H9 (cell line): Measurements from ENCODE around the gene THBS4. TPM values are rescaled to one million over a fixed set of nuclear protein-coding genes. Genes with fewer than 3 reads are reported as not detected.

Experiments used
- DNase-seq: peaks from one replicate; pipeline ENCODE4 v3.0.0-alpha.2; 2017
- H2AFZ ChIP-seq: one replicate; pipeline ENCODE4 v1.6.1; 2013; ENCODE audit warnings: mild to moderate bottlenecking, low read length, control low read depth, moderate library complexity
- H2AK5ac ChIP-seq: 2 replicates; pipeline ENCODE4 v1.6.1; 2013; ENCODE audit warnings: low read length, control low read depth, mixed read lengths; ENCODE audit not compliant: insufficient read length
- H2BK120ac ChIP-seq: one replicate; pipeline ENCODE4 v1.6.1; 2013; ENCODE audit warnings: low read depth, mild to moderate bottlenecking, low read length, control low read depth, inconsistent platforms; ENCODE audit not compliant: poor library complexity, severe bottlenecking
- H2BK12ac ChIP-seq: 2 replicates; pipeline ENCODE4 v1.6.1; 2013; ENCODE audit warnings: low read length, control low read depth, mixed read lengths, low read depth; ENCODE audit not compliant: insufficient read length
- H2BK15ac ChIP-seq: 2 replicates; pipeline ENCODE4 v1.6.1; 2013; ENCODE audit warnings: low read depth, low read length, control low read depth
- H2BK20ac ChIP-seq: one replicate; pipeline ENCODE4 v1.6.1; 2013; ENCODE audit warnings: low read depth, mild to moderate bottlenecking, low read length, control low read depth, inconsistent platforms; ENCODE audit not compliant: poor library complexity, severe bottlenecking
- H2BK5ac ChIP-seq: 2 replicates; pipeline ENCODE4 v1.6.1; 2013; ENCODE audit warnings: low read length, control low read depth, mixed read lengths; ENCODE audit not compliant: insufficient read length
- H3K14ac ChIP-seq: 2 replicates; pipeline ENCODE4 v1.6.1; 2013; ENCODE audit warnings: low read length, control low read depth; ENCODE audit not compliant: insufficient read depth
- H3K18ac ChIP-seq: 2 replicates; pipeline ENCODE4 v1.6.1; 2013; ENCODE audit warnings: low read depth, mild to moderate bottlenecking, mixed read lengths, low read length, control low read depth; ENCODE audit not compliant: insufficient read length
- H3K23ac ChIP-seq: 2 replicates; pipeline ENCODE4 v1.6.1; 2013; ENCODE audit warnings: low read length, control low read depth, mixed read lengths, low read depth; ENCODE audit not compliant: insufficient read length
- H3K23me2 ChIP-seq: 2 replicates; pipeline ENCODE4 v1.6.1; 2013; ENCODE audit warnings: low read depth, mild to moderate bottlenecking, mixed read lengths, low read length, control low read depth; ENCODE audit not compliant: insufficient read length, poor library complexity, severe bottlenecking
- H3K27ac ChIP-seq: 2 replicates; pipeline ENCODE4 v1.5.1; 2013; ENCODE audit warnings: low read length, control low read depth, mixed read lengths, low read depth; ENCODE audit not compliant: insufficient read length
- H3K27me3 ChIP-seq: 2 replicates; pipeline ENCODE4 v1.6.1; 2013; ENCODE audit warnings: low read length, control low read depth, inconsistent platforms; ENCODE audit not compliant: insufficient read depth
- H3K4ac ChIP-seq: 2 replicates; pipeline ENCODE4 v1.6.1; 2013; ENCODE audit warnings: low read depth, mild to moderate bottlenecking, control low read depth, inconsistent platforms, low read length, moderate library complexity
- H3K4me1 ChIP-seq: 2 replicates; pipeline ENCODE4 v1.6.1; 2013; ENCODE audit warnings: low read length, control low read depth, inconsistent platforms; ENCODE audit not compliant: insufficient read depth
- H3K4me2 ChIP-seq: 2 replicates; pipeline ENCODE4 v1.6.1; 2013; ENCODE audit warnings: low read length, control low read depth, mixed read lengths; ENCODE audit not compliant: insufficient read length, insufficient read depth
- H3K56ac ChIP-seq: 2 replicates; pipeline ENCODE4 v1.6.1; 2013; ENCODE audit warnings: low read depth, mild to moderate bottlenecking, mixed read lengths, low read length, control low read depth; ENCODE audit not compliant: insufficient read length
- H3K79me1 ChIP-seq: 2 replicates; pipeline ENCODE4 v1.6.1; 2013; ENCODE audit warnings: low read depth, mild to moderate bottlenecking, moderate library complexity, low read length, control low read depth, inconsistent platforms; ENCODE audit not compliant: insufficient read depth, poor library complexity, severe bottlenecking
- H3K79me2 ChIP-seq: 2 replicates; pipeline ENCODE4 v1.6.1; 2013; ENCODE audit warnings: low read length, control low read depth, inconsistent platforms; ENCODE audit not compliant: insufficient read depth
- H3K9ac ChIP-seq: 2 replicates; pipeline ENCODE4 v1.6.1; 2013; ENCODE audit warnings: low read length, control low read depth, mixed read lengths; ENCODE audit not compliant: insufficient read length; ENCODE audit errors: extremely low read depth
- H3K9me3 ChIP-seq: one replicate; pipeline ENCODE4 v1.6.1; 2013; ENCODE audit warnings: low read depth, low read length, inconsistent platforms; ENCODE audit not compliant: control insufficient read depth
- H3T11ph ChIP-seq: one replicate; pipeline ENCODE4 v1.6.1; 2013; ENCODE audit warnings: mild to moderate bottlenecking, low read length, control low read depth, inconsistent platforms
- H4K20me1 ChIP-seq: one replicate; pipeline ENCODE4 v1.6.1; 2013; ENCODE audit not compliant: control insufficient read depth, insufficient read length, insufficient read depth
- H4K5ac ChIP-seq: 2 replicates; pipeline ENCODE4 v1.6.1; 2013; ENCODE audit warnings: low read depth, mild to moderate bottlenecking, mixed read lengths, low read length, control low read depth; ENCODE audit not compliant: insufficient read length
- H4K8ac ChIP-seq: replicated peaks from 2 replicates; pipeline ENCODE4 v1.6.1; 2013; ENCODE audit warnings: low read length, control low read depth, mixed read lengths, low read depth; ENCODE audit not compliant: insufficient read length
- H4K91ac ChIP-seq: 2 replicates; pipeline ENCODE4 v1.6.1; 2013; ENCODE audit warnings: low read depth, mild to moderate bottlenecking, moderate library complexity, mixed read lengths, low read length, control low read depth; ENCODE audit not compliant: insufficient read length
- H3K27ac Mint-ChIP-seq, 3 experiments: 2 replicates in 2 of 3; 3 replicates in 1 of 3; pipeline ENCODE4 v1.8.0; 2020 to 2021; ENCODE audit warnings: mixed read lengths in 3 of 3, mild to moderate bottlenecking in 1 of 3, moderate library complexity in 1 of 3
- H3K27me3 Mint-ChIP-seq: 2 replicates; pipeline ENCODE4 v1.8.0; 2021; ENCODE audit warnings: low read depth, mild to moderate bottlenecking, moderate library complexity, mixed read lengths
- H3K36me3 Mint-ChIP-seq, 3 experiments: 2 replicates in 2 of 3; 3 replicates in 1 of 3; pipeline ENCODE4 v1.8.0; 2020 to 2021; ENCODE audit warnings: low read depth in 3 of 3, mixed read lengths in 3 of 3; ENCODE audit not compliant: insufficient read depth in 1 of 3
- H3K4me1 Mint-ChIP-seq, 2 experiments: 2 replicates each; pipeline ENCODE4 v1.8.0; 2020; ENCODE audit warnings: mixed read lengths in 2 of 2
- H3K4me3 Mint-ChIP-seq, 2 experiments: 2 replicates in 1 of 2; 3 replicates in 1 of 2; pipeline ENCODE4 v1.8.0; 2020 to 2021; ENCODE audit warnings: mild to moderate bottlenecking in 2 of 2, mixed read lengths in 2 of 2, moderate library complexity in 1 of 2
- H3K9me3 Mint-ChIP-seq, 2 experiments: 2 replicates in 1 of 2; 3 replicates in 1 of 2; pipeline ENCODE4 v1.8.0; 2020; ENCODE audit warnings: mild to moderate bottlenecking in 2 of 2, mixed read lengths in 2 of 2, moderate library complexity in 1 of 2
- CTCF ChIP-seq: fragments of 200-600 bp; sonication (generic); conservative IDR thresholded peaks from 3 replicates; pipeline ENCODE4 v1.8.0; 2021; ENCODE audit warnings: antibody characterized with exemption, mild to moderate bottlenecking
- WGBS: extraction: QIAGEN DNeasy Blood & Tissue Kit; methylation state at CpG from one replicate; pipeline ENCODE4 v1.1.7; 2013; ENCODE audit warnings: missing lambda C conversion rate, low lambda C conversion rate, mixed read lengths; ENCODE audit not compliant: insufficient read length; ENCODE audit errors: extremely low coverage; 5-methylcytosine and 5-hydroxymethylcytosine counted together
- total RNA-seq: library from RNA; stranded (reverse); gene quantifications from 2 replicates; pipeline ENCODE4 v1.2.1, GENCODE V29; 2021

THBS4 gene
- total RNA-seq, 1 experiment from 2014 or later = 19.0 TPM

GRCh38 chr5:80002677-80003076 lies 32.5 kb upstream of the THBS4 start:
- WGBS = no CpG with 5 or more reads among the region's 1 CpG
- Histone ChIP-seq H3K23ac (no peak overlapping the region), H3K9me3 (no peaks in the 10 kb centered on the region), H3K14ac (no peak overlapping the region), H2BK5ac (no peak overlapping the region), H3K23me2 (no peaks in the 10 kb centered on the region), H2AK5ac (no peak overlapping the region), H3K9ac (no peak overlapping the region), H3K79me2 (no peaks in the 10 kb centered on the region), H3K4me1 (peaks cover 12% of the 10 kb centered on the region), H4K5ac (no peak overlapping the region), H3K79me1 (no peaks in the 10 kb centered on the region), H2BK120ac (no peak overlapping the region), H2BK15ac (no peak overlapping the region), H3K18ac (no peak overlapping the region), H4K8ac (no peak overlapping the region), H3K27me3 (no peaks in the 10 kb centered on the region), H3T11ph (no peak overlapping the region), H2BK20ac (no peak overlapping the region), H2BK12ac (no peak overlapping the region), H4K20me1 (no peaks in the 10 kb centered on the region), H3K4me2 (no peak overlapping the region), H3K27ac (no peak overlapping the region), H4K91ac (no peak overlapping the region), H3K56ac (no peak overlapping the region), H2AFZ (no peak overlapping the region), H3K4ac (no peak overlapping the region)
- peak overlapping the region; percentile 16 to 93 (median 65); a peak in 6 of 7 replicates for H3K27ac Mint-ChIP-seq
- H3K4me3 Mint-ChIP-seq = peak overlapping the region; percentile 23 to 43
- no peaks in the 10 kb centered on the region for H3K9me3 Mint-ChIP-seq
- H3K27me3 Mint-ChIP-seq = no peaks in the 10 kb centered on the region
- peaks cover 34 to 40% of the 10 kb centered on the region in 2 experiments for H3K4me1 Mint-ChIP-seq
- H3K36me3 Mint-ChIP-seq = peaks cover 2 to 5% (median 4%) of the 10 kb centered on the region in 3 experiments; a peak in 2 of 7 replicates
- TF ChIP-seq CTCF = no peak
- no peak for DNase-seq
